Measurements from ENCODE around the gene DPH5.

The DPH5 gene

DNA sequence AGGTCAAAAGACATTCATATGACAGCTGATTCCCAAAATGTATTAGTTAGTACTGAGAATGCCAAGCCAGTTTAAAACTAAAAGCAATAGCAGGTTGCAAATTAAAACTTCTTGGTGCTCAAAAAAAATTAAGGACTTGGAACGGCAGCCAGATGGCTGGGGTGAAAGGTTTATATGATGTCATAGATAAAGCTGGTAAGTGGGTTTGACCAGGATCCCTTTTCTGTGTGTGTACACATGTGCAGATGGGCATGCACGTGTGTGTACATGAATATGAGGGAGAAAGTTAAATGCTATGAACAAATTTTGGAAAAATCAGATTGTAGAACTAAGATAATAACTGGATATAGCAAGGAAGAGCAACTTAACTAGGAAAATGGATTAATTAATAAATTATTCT, 39.1 kb upstream of the DPH5 start:
- H3K4me3 ChIP-seq (ENCODE audit: control insufficient read depth, low read depth, low read length), result no peak overlapping the region
- TF ChIP-seq, protein P1, sequence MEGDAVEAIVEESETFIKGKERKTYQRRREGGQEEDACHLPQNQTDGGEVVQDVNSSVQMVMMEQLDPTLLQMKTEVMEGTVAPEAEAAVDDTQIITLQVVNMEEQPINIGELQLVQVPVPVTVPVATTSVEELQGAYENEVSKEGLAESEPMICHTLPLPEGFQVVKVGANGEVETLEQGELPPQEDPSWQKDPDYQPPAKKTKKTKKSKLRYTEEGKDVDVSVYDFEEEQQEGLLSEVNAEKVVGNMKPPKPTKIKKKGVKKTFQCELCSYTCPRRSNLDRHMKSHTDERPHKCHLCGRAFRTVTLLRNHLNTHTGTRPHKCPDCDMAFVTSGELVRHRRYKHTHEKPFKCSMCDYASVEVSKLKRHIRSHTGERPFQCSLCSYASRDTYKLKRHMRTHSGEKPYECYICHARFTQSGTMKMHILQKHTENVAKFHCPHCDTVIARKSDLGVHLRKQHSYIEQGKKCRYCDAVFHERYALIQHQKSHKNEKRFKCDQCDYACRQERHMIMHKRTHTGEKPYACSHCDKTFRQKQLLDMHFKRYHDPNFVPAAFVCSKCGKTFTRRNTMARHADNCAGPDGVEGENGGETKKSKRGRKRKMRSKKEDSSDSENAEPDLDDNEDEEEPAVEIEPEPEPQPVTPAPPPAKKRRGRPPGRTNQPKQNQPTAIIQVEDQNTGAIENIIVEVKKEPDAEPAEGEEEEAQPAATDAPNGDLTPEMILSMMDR (conservative IDR thresholded peaks at IDR 0.05; ENCODE audit: control insufficient read depth, insufficient read depth, low read depth, low read length), result no peak
- DNase-seq (ENCODE audit: low read depth), result no peak

DNA sequence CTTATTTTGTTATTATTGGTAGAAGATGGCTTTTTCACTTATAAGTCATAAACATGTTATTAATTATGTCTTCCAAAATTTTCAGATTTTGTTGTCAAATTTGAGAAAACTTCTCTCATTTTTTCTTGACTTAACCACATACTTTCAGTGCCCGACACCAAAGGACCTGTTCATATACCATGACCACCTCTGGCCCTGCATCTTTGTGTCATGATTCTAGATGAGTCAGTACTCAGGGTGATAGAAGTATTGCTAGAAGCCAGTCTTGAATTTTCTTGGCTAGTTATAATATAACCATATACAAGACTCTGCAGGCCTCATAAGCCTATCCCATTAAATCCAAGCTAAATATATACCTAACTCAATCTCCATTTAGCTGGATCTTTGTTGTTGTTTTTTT, 35.4 kb upstream of the DPH5 start:
- no peak overlapping the region for H3K4me3 ChIP-seq (ENCODE audit: control insufficient read depth, low read depth, low read length)
- no peak for DNase-seq (ENCODE audit: low read depth)
- TF ChIP-seq, protein P1 (conservative IDR thresholded peaks at IDR 0.05; ENCODE audit: control insufficient read depth, insufficient read depth, low read depth, low read length), result no peak

DNA sequence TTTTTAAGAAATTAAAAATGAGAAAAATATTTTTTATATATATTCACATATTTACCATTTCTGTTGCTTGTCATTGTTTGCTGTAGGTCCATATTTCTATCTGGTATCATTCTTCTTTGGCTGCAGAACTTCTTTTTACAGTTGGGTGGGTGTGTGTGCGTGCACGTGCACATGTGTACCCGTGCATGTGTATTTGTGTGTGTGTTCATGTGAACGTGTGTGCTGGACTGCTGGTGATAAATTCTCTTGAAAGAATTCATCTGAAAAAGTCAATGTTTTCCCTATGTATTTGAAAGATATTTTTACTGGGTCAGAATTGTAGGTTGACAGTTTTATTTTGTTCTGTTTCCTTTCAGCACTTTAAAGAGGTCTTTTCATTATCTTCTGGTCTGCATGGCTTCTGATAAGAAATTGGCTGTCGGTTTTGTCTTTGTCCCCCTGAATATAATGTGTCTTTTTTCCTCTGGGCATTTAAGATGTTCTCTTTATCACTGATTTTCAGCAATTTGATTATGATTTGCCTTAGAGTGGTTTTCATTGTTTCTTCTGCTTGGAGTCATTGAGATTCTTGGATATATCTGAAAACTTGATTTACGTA, 34.5 kb upstream of the DPH5 start:
- TF ChIP-seq, protein P1 (conservative IDR thresholded peaks at IDR 0.05; ENCODE audit: control insufficient read depth, insufficient read depth, low read depth, low read length), result no peak

DNA sequence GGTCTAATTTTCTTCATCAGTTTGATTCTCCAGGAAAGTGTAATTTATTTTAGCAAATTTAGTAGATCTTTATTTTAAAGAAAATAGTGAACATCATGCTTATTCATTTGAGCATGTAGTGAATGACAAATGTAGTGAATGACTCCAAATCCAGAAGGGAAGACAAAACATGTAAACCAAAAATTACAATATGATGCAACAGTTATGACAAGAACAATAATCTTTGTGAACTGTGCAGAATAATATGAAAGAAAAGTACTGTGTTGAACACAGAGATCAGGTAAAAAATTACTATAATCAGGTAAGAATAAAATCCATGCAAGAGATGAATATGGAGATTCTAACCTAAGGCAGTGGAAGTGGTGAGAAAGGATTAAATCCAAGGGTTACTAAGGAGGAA, 30.0 kb upstream of the DPH5 start:
- H3K4me3 ChIP-seq (ENCODE audit: control insufficient read depth, low read depth, low read length), result no peak overlapping the region
- DNase-seq (ENCODE audit: low read depth), result no peak
- TF ChIP-seq, protein P1 (conservative IDR thresholded peaks at IDR 0.05; ENCODE audit: control insufficient read depth, insufficient read depth, low read depth, low read length), result no peak

More for the DNA sequence above, 34.5 kb upstream of the DPH5 start:
- no peak for DNase-seq (ENCODE audit: low read depth)
- H3K4me3 ChIP-seq (ENCODE audit: control insufficient read depth, low read depth, low read length), result no peak overlapping the region

DNA sequence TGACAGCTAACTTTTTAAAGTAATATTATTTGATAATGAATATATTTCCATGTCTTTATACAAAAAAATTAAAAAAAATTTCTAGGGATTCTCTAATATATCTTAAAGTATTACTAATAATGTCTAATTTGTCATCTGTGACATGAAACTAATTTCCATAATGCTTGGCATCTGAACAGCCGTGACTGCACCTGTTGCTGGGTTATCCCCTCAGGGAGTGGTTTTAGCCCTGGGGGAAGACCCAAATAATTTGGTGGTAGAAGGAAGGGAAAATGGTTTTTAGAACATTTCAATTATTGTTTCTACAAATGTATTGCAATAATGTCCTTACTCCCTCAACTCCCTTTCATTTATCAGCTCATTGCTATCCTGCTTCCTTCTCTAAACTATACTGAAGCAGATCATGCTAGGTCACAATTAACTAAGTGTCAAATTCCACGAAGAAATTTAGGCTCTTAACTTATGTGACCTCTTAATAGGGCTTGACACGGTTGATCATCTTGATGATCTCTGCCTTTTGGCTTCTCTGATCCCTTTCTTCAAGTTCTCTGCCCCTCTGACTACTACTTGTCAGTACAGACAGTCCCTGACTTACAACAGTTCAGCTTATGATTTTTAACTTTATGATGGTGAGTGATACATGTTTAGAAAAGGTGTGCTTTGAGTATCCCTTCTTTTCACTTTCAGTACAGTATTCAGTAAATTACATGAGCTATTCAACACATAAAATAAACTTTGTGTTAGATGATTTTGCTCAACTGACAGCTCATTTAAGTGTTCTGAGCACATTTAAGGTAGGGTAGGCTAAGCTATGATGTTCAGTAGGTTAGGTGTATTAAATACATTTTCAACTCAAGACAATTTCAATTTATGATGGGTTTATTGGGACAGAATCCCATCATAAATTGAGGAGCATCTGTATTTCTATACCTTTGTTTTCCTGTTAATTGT, 26.4 kb upstream of the DPH5 start:
- TF ChIP-seq, protein P1 (conservative IDR thresholded peaks at IDR 0.05; ENCODE audit: control insufficient read depth, insufficient read depth, low read depth, low read length), result no peak
- H3K4me3 ChIP-seq (ENCODE audit: control insufficient read depth, low read depth, low read length), result no peak overlapping the region
- DNase-seq (ENCODE audit: low read depth), result no peak

DNA sequence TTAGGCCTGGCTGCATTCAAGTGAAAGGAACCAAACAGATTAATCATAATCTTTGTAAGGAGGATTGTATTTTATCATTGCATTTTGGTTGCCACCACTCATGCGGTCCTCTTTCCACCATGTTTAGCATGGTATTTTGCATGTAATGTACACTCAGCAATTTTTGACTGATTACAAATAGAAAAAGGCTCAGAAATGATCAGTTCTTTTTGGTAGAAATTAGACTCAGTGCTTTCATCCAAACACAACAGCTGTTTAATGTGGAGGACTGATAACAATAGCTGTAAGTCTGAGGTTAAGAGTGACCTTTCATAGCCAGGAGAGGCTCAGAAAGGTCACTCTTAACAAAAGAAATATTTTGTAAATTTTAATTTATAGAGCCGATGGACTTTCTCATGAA, 25.3 kb upstream of the DPH5 start:
- H3K4me3 ChIP-seq (ENCODE audit: control insufficient read depth, low read depth, low read length), result no peak overlapping the region
- TF ChIP-seq, protein P1 (conservative IDR thresholded peaks at IDR 0.05; ENCODE audit: control insufficient read depth, insufficient read depth, low read depth, low read length), result no peak
- DNase-seq (ENCODE audit: low read depth), result no peak

Measured in fibroblast of mammary gland (primary cell).